NCI-H460 (cell line): ENCODE data around the gene TTYH3. TPM values are rescaled to one million over a fixed set of nuclear protein-coding genes. Genes with fewer than 3 reads are reported as not detected.

Source experiments
- total RNA-seq: library from RNA; depleted of rRNA; stranded (reverse); fragments of >200 nt; shearing (Covaris generic); gene quantifications from 2 replicates; pipeline ENCODE4 v1.2.3, GENCODE V29; 2014; rRNA removed

Gene TTYH3
- total RNA-seq, 1 experiment from 2014 or later, result 6.0 TPM

Other genes with a start within 250 kb of the TTYH3 start
- 2.4 and 3.8 TPM in 2 replicates for gene CHST12, start 228.4 kb upstream of the TTYH3 start, total RNA-seq
- not detected in 2 replicates for gene GRIFIN, start 155.6 kb upstream of the TTYH3 start, total RNA-seq
- 0.20 and 0.32 TPM in 2 replicates for gene LFNG, start 112.2 kb upstream of the TTYH3 start, total RNA-seq
- 23.6 and 26.4 TPM in 2 replicates for gene BRAT1, start 76.5 kb upstream of the TTYH3 start, total RNA-seq
- gene IQCE, start 73.0 kb upstream of the TTYH3 start, total RNA-seq, result 9.2 and 9.4 TPM in 2 replicates
- gene AMZ1, start 56.2 kb downstream of the TTYH3 start, total RNA-seq, result 0.12 TPM in 1 of 2 replicates, not detected in the other
- 10.8 and 18.3 TPM in 2 replicates for gene GNA12, start 212.3 kb downstream of the TTYH3 start, total RNA-seq